ENCODE results near the gene CNDP2.

Gene CNDP2

GRCh38 chr18:74457725-74458421 is 38.3 kb upstream of the CNDP2 start:
- H3K27ac ChIP-seq = no peak overlapping the region
- TF ChIP-seq ZFX (IDR thresholded peaks at IDR 0.05) = no peak
- TF ChIP-seq CTCF (conservative IDR thresholded peaks at IDR 0.05) = no peak

- TF ChIP-seq CTCF (conservative IDR thresholded peaks at IDR 0.05) (no peak; the same call in 1 of the 2 replicates), ZFX (IDR thresholded peaks at IDR 0.05) (no peak)
- no peak overlapping the region for H3K27ac ChIP-seq
Measured at GRCh38 chr18:74459889-74460288, 36.3 kb upstream of the CNDP2 start.

- TF ChIP-seq CTCF (conservative IDR thresholded peaks at IDR 0.05) (no peak), ZFX (IDR thresholded peaks at IDR 0.05) (no peak)
- no peak overlapping the region for H3K27ac ChIP-seq
Measured at GRCh38 chr18:74460825-74461224, 35.3 kb upstream of the CNDP2 start.

GRCh38 chr18:74463254-74463653 is 32.9 kb upstream of the CNDP2 start:
- no peak for TF ChIP-seq ZFX (IDR thresholded peaks at IDR 0.05)
- TF ChIP-seq CTCF (conservative IDR thresholded peaks at IDR 0.05) = no peak
- no peak overlapping the region for H3K27ac ChIP-seq

- TF ChIP-seq CTCF (conservative IDR thresholded peaks at IDR 0.05) (no peak), ZFX (IDR thresholded peaks at IDR 0.05) (no peak)
Measured at GRCh38 chr18:74463983-74464382, 32.2 kb upstream of the CNDP2 start.

GRCh38 chr18:74465775-74466174 is 30.4 kb upstream of the CNDP2 start:
- no peak for TF ChIP-seq ZFX (IDR thresholded peaks at IDR 0.05)
- TF ChIP-seq CTCF (conservative IDR thresholded peaks at IDR 0.05) = no peak
- H3K27ac ChIP-seq = no peak overlapping the region

More at GRCh38 chr18:74463983-74464382, 32.2 kb upstream of the CNDP2 start:
- no peak overlapping the region for H3K27ac ChIP-seq

GRCh38 chr18:74468547-74469061 is 27.6 kb upstream of the CNDP2 start:
- H3K27ac ChIP-seq = peak overlapping the region; percentile 52; the same call in 1 of the 2 replicates
- TF ChIP-seq ZFX (IDR thresholded peaks at IDR 0.05) (no peak), CTCF (conservative IDR thresholded peaks at IDR 0.05) (no peak)

Data from C4-2B (cell line).